ENCODE results near the gene FTCD. TPM values are rescaled to one million over a fixed set of nuclear protein-coding genes. Genes with fewer than 3 reads are reported as not detected.

FTCD gene
- total and polyA plus RNA-seq, 9 of the 15 experiments (the other 6 are each of a cell fraction or from before 2014, with no cell fraction given), result 0.11 to 1.6 (median 0.67) TPM; not detected in 5

DNA sequence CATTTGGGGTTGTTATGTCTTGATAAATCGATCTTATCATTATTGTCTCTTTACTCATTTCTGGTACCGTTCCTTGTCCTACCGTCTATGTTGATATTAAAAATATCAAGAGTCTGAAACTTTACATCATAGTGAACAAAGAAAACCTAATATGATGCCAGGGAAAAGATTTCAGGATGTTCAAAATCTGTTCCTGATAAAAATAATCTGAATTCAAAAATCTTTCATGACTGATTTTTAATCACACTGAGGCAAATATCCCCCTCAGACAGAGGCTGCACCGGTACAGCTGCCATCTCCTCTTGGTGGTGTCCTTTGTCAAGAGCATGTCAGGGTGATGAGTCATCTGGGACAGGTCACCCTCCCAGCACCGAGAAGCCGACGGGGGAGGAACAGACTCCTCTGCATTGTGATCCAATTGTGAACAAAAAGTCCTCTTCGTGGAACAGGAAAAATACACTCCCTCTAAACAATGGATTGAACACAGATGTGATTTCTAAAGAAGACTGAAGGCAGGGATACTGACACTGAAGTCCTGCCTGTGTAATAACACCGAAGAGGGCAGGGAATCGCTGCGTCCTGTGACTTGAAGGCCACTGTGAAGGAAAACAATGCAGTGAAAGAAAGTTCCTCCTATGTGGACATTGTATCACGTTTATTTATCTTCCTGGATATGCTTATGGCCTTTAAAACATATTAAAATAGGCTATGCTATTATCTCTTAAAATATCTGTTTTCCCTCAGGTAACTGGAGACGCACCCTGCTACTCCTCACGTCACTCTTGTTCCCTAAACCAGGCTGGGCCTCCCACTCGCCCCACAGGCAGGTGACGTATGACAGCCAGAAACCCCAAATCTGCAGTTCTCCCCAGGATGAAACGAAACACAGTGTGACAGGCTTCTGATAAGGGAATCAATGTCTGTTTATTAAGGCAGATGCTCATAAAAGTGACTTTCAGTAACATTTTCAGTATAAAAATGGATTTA, 33.1 kb upstream of the FTCD start:
- peak; percentile 80 to 92 (median 85) for DNase-seq (ENCODE audit: extremely low read depth in 1 of 4, low spot score in 3 of 4)
- peak; percentile 80 for ATAC-seq
- Histone ChIP-seq H3K4me2 (ENCODE audit: insufficient read depth, low read length) (peak overlapping the region; percentile 73), H3K4me3 (no peak overlapping the region), H3K79me2 (ENCODE audit: control insufficient read depth, insufficient read depth, low read length) (peaks cover 5% of the 10 kb centered on the region), H3K4me1 (replicated peaks in 1 of 2; ENCODE audit: control insufficient read depth in 2 of 2, insufficient read depth in 2 of 2, low read length in 2 of 2) (peaks cover 41 to 72% of the 10 kb centered on the region in 2 experiments), H4K20me1 (replicated peaks; ENCODE audit: control insufficient read depth, insufficient read depth, low read length) (no peaks in the 10 kb centered on the region), H3K9me1 (ENCODE audit: control insufficient read depth, insufficient read depth, low read length) (no peaks in the 10 kb centered on the region), H3K36me3 (ENCODE audit: control insufficient read depth, insufficient read depth, low read length) (peaks cover 57% of the 10 kb centered on the region; the same call in 2 of the 3 replicates), H3K27ac (ENCODE audit: extremely low read depth, low read depth, low read length) (peak overlapping the region; percentile 80), H3K9ac (ENCODE audit: insufficient read depth in 1 of 2, low read depth in 2 of 2, low read length in 2 of 2) (peak overlapping the region in 1 of 2 experiments; percentile 59; a peak in 3 of 4 replicates), H2AFZ (ENCODE audit: low read depth, low read length) (peak overlapping the region; percentile 78), H3K27me3 (ENCODE audit: control insufficient read depth in 2 of 2, insufficient read depth in 2 of 2, low read length in 2 of 2) (no peaks in the 10 kb centered on the region), H3K9me3 (replicated peaks; ENCODE audit: control insufficient read depth, insufficient read depth, low read depth, low read length) (no peaks in the 10 kb centered on the region)
- ChIA-PET POLR2A (interaction anchor here (0.6 to 1.0 kb wide), 2 partner anchors 33 to 329 kb away, joined by 3 to 4 read pairs; no protein-coding TSS in a partner anchor), CTCF (ENCODE audit: low intra/inter-chr PET ratio) (no interaction called here)
- intact Hi-C loops (cut with micrococcal nuclease) (loop anchor here (2.0 to 5.0 kb wide), 2 partner anchors 36 to 39 kb away; partner anchors contain the start of gene LSS), in situ Hi-C loops (cut with MboI) (no loop called here)
- 12% methylated on average over 17 of the region's 17 CpGs for WGBS (ENCODE audit: insufficient coverage, low coverage, missing lambda C conversion rate)
- BruUV-seq (replicated peaks), result no TSS peak
- FAIRE-seq, result peak; percentile 89
- TF ChIP-seq, protein P1, sequence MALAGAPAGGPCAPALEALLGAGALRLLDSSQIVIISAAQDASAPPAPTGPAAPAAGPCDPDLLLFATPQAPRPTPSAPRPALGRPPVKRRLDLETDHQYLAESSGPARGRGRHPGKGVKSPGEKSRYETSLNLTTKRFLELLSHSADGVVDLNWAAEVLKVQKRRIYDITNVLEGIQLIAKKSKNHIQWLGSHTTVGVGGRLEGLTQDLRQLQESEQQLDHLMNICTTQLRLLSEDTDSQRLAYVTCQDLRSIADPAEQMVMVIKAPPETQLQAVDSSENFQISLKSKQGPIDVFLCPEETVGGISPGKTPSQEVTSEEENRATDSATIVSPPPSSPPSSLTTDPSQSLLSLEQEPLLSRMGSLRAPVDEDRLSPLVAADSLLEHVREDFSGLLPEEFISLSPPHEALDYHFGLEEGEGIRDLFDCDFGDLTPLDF (CRISPR knock-in tag; IDR thresholded peaks at IDR 0.05), result no peak
- TF ChIP-seq, protein P2, sequence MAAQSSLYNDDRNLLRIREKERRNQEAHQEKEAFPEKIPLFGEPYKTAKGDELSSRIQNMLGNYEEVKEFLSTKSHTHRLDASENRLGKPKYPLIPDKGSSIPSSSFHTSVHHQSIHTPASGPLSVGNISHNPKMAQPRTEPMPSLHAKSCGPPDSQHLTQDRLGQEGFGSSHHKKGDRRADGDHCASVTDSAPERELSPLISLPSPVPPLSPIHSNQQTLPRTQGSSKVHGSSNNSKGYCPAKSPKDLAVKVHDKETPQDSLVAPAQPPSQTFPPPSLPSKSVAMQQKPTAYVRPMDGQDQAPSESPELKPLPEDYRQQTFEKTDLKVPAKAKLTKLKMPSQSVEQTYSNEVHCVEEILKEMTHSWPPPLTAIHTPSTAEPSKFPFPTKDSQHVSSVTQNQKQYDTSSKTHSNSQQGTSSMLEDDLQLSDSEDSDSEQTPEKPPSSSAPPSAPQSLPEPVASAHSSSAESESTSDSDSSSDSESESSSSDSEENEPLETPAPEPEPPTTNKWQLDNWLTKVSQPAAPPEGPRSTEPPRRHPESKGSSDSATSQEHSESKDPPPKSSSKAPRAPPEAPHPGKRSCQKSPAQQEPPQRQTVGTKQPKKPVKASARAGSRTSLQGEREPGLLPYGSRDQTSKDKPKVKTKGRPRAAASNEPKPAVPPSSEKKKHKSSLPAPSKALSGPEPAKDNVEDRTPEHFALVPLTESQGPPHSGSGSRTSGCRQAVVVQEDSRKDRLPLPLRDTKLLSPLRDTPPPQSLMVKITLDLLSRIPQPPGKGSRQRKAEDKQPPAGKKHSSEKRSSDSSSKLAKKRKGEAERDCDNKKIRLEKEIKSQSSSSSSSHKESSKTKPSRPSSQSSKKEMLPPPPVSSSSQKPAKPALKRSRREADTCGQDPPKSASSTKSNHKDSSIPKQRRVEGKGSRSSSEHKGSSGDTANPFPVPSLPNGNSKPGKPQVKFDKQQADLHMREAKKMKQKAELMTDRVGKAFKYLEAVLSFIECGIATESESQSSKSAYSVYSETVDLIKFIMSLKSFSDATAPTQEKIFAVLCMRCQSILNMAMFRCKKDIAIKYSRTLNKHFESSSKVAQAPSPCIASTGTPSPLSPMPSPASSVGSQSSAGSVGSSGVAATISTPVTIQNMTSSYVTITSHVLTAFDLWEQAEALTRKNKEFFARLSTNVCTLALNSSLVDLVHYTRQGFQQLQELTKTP (IDR thresholded peaks at IDR 0.05; ENCODE audit: low read depth in 1 of 2, partially characterized antibody in 2 of 2), result peak in 1 of 2 experiments; percentile 31
- TF ChIP-seq TBL1XR1 (IDR thresholded peaks at IDR 0.05; ENCODE audit: low read length in 2 of 2) (peak in 1 of 2 experiments; percentile 44; a peak in 1 of 4 replicates), NR2C2 (CRISPR knock-in tag; IDR thresholded peaks at IDR 0.05) (no peak), NR2C2 (tag; IDR thresholded peaks at IDR 0.05) (peak; percentile 47), SIN3A (IDR thresholded peaks at IDR 0.05; ENCODE audit: borderline replicate concordance in 2 of 2, control insufficient read depth in 1 of 2, low read depth in 2 of 2, low read length in 2 of 2) (peak in 1 of 2 experiments; percentile 10; a peak in 1 of 4 replicates)
- TF ChIP-seq, protein P3, sequence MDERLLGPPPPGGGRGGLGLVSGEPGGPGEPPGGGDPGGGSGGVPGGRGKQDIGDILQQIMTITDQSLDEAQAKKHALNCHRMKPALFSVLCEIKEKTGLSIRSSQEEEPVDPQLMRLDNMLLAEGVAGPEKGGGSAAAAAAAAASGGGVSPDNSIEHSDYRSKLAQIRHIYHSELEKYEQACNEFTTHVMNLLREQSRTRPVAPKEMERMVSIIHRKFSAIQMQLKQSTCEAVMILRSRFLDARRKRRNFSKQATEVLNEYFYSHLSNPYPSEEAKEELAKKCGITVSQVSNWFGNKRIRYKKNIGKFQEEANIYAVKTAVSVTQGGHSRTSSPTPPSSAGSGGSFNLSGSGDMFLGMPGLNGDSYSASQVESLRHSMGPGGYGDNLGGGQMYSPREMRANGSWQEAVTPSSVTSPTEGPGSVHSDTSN (CRISPR knock-in tag; IDR thresholded peaks at IDR 0.05; ENCODE audit: low read depth), result peak; percentile 33; the same call in 1 of the 2 replicates
- TF ChIP-seq, protein P3 (tag; conservative IDR thresholded peaks at IDR 0.05; ENCODE audit: low read depth), result peak; percentile 70
